ENCODE results near the gene HNRNPLL. TPM values are rescaled to one million over a fixed set of nuclear protein-coding genes. Genes with fewer than 3 reads are reported as not detected.

The HNRNPLL gene
- total and polyA plus RNA-seq, 2 of the 13 experiments (the other 11 are each of a cell fraction or from before 2014, with no cell fraction given) = 49.4 to 103 TPM

DNA sequence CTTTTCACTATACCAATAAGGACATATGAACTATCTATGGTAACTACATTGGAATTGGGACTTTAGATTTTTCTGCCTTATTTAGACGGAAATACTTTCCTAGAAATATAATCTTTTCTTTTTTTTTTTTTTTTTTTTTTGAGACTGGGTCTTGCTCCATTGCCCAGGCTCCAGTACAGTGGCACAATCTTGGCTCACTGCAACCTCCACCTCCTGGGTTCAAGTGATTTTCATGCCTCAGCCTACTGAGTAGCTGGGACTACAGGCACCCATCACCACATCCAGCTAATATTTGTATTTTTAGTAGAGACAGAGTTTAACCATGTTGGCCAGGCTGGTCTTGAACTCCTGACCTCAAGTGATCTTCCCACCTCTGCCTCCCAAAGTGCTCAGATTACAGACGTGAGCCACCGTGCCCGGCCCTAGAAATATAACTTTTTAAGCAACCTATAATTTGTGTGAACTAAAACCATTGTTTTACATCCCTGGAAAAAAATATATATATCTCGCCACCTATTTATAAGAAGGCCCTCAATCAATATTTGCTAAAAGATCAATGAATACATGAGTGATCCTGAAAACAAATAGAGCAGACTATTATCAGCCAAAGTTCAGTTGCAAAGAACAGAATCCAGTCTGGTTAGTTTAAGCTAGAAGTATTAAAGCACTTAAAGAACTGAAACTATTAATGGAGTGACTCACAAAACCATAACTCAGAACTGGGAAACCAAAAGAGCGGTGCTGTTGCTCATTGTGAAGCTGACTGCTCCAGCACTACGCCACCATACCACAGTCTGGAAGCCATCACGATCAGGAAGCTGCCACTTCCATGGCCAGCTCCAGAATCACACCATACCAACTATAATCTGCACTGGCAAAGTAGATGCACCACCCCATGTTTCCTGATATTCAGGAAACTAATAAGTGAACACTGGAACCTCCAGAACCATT lies 8.4 kb upstream of the HNRNPLL start (continued):
- TF ChIP-seq, protein P1, sequence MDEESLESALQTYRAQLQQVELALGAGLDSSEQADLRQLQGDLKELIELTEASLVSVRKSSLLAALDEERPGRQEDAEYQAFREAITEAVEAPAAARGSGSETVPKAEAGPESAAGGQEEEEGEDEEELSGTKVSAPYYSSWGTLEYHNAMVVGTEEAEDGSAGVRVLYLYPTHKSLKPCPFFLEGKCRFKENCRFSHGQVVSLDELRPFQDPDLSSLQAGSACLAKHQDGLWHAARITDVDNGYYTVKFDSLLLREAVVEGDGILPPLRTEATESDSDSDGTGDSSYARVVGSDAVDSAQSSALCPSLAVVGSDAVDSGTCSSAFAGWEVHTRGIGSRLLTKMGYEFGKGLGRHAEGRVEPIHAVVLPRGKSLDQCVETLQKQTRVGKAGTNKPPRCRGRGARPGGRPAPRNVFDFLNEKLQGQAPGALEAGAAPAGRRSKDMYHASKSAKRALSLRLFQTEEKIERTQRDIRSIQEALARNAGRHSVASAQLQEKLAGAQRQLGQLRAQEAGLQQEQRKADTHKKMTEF (CRISPR knock-in tag; IDR thresholded peaks at IDR 0.05) = peak; percentile 87
- TF ChIP-seq GATAD2A (CRISPR knock-in tag; IDR thresholded peaks at IDR 0.05) (peak; percentile 88), STAT5B (CRISPR knock-in tag; IDR thresholded peaks at IDR 0.05) (no peak), ZNF292 (CRISPR knock-in tag; IDR thresholded peaks at IDR 0.05; ENCODE audit: borderline replicate concordance, low read depth) (no peak), ZNF121 (CRISPR knock-in tag; IDR thresholded peaks at IDR 0.05) (peak; percentile 92), ZBTB38 (CRISPR knock-in tag; IDR thresholded peaks at IDR 0.05) (peak; percentile 64; the same call in 1 of the 2 replicates), HOXA5 (CRISPR knock-in tag; IDR thresholded peaks at IDR 0.05) (peak; percentile 37; the same call in 1 of the 2 replicates), ZNF501 (CRISPR knock-in tag; IDR thresholded peaks at IDR 0.05) (no peak), ZBTB3 (CRISPR knock-in tag; IDR thresholded peaks at IDR 0.05; ENCODE audit: borderline replicate concordance, low read depth) (0 out of 2 replicates have a peak, but pooled peaks have one; percentile 26), SKI (IDR thresholded peaks at IDR 0.05; ENCODE audit: partially characterized antibody) (peak; percentile 79), SP5 (CRISPR knock-in tag; IDR thresholded peaks at IDR 0.05; ENCODE audit: borderline replicate concordance, low read depth) (peak; percentile 17; the same call in 1 of the 2 replicates), ZNF263 (CRISPR knock-in tag; IDR thresholded peaks at IDR 0.05) (peak; percentile 9; the same call in 1 of the 2 replicates), TBX3 (IDR thresholded peaks at IDR 0.05; ENCODE audit: borderline replicate concordance) (peak; percentile 90; the same call in 1 of the 2 replicates), ADNP (CRISPR knock-in tag; IDR thresholded peaks at IDR 0.05) (peak; percentile 79), NFIC (IDR thresholded peaks at IDR 0.05; ENCODE audit: low read length) (peak; percentile 93), POGZ (CRISPR knock-in tag; IDR thresholded peaks at IDR 0.05) (peak; percentile 33)
- TF ChIP-seq, protein P2, sequence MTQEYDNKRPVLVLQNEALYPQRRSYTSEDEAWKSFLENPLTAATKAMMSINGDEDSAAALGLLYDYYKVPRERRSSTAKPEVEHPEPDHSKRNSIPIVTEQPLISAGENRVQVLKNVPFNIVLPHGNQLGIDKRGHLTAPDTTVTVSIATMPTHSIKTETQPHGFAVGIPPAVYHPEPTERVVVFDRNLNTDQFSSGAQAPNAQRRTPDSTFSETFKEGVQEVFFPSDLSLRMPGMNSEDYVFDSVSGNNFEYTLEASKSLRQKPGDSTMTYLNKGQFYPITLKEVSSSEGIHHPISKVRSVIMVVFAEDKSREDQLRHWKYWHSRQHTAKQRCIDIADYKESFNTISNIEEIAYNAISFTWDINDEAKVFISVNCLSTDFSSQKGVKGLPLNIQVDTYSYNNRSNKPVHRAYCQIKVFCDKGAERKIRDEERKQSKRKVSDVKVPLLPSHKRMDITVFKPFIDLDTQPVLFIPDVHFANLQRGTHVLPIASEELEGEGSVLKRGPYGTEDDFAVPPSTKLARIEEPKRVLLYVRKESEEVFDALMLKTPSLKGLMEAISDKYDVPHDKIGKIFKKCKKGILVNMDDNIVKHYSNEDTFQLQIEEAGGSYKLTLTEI (CRISPR knock-in tag; conservative IDR thresholded peaks at IDR 0.05) = no peak
- TF ChIP-seq, protein P3, sequence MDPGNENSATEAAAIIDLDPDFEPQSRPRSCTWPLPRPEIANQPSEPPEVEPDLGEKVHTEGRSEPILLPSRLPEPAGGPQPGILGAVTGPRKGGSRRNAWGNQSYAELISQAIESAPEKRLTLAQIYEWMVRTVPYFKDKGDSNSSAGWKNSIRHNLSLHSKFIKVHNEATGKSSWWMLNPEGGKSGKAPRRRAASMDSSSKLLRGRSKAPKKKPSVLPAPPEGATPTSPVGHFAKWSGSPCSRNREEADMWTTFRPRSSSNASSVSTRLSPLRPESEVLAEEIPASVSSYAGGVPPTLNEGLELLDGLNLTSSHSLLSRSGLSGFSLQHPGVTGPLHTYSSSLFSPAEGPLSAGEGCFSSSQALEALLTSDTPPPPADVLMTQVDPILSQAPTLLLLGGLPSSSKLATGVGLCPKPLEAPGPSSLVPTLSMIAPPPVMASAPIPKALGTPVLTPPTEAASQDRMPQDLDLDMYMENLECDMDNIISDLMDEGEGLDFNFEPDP (CRISPR knock-in tag; conservative IDR thresholded peaks at IDR 0.05) = 0 out of 2 replicates have a peak, but pooled peaks have one; percentile 13
- TF ChIP-seq, protein P4, sequence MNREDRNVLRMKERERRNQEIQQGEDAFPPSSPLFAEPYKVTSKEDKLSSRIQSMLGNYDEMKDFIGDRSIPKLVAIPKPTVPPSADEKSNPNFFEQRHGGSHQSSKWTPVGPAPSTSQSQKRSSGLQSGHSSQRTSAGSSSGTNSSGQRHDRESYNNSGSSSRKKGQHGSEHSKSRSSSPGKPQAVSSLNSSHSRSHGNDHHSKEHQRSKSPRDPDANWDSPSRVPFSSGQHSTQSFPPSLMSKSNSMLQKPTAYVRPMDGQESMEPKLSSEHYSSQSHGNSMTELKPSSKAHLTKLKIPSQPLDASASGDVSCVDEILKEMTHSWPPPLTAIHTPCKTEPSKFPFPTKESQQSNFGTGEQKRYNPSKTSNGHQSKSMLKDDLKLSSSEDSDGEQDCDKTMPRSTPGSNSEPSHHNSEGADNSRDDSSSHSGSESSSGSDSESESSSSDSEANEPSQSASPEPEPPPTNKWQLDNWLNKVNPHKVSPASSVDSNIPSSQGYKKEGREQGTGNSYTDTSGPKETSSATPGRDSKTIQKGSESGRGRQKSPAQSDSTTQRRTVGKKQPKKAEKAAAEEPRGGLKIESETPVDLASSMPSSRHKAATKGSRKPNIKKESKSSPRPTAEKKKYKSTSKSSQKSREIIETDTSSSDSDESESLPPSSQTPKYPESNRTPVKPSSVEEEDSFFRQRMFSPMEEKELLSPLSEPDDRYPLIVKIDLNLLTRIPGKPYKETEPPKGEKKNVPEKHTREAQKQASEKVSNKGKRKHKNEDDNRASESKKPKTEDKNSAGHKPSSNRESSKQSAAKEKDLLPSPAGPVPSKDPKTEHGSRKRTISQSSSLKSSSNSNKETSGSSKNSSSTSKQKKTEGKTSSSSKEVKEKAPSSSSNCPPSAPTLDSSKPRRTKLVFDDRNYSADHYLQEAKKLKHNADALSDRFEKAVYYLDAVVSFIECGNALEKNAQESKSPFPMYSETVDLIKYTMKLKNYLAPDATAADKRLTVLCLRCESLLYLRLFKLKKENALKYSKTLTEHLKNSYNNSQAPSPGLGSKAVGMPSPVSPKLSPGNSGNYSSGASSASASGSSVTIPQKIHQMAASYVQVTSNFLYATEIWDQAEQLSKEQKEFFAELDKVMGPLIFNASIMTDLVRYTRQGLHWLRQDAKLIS (CRISPR knock-in tag; IDR thresholded peaks at IDR 0.05) = no peak
